Measurements from ENCODE around the gene GTF2F2.
A peak's percentile ranks its signal among the peaks of the same experiment; 100 is the strongest.

GRCh38 chr13:45280751-45281634, 160.7 kb downstream of the GTF2F2 start:
- no peak for TF ChIP-seq EP300 (IDR thresholded peaks at IDR 0.05)
- TF ChIP-seq CTCF (IDR thresholded peaks at IDR 0.05): peak; percentile 79
- TF ChIP-seq NFE2L2 (conservative IDR thresholded peaks at IDR 0.05; ENCODE audit: low read length): no peak
- no peak for TF ChIP-seq POLR2A (IDR thresholded peaks at IDR 0.05; ENCODE audit: low read length)
- no peak for TF ChIP-seq ESRRA (IDR thresholded peaks at IDR 0.05; ENCODE audit: borderline replicate concordance, low read length)
- TF ChIP-seq REST (IDR thresholded peaks at IDR 0.05): no peak
- TF ChIP-seq MAX (IDR thresholded peaks at IDR 0.05): 0 out of 2 replicates have a peak, but pooled peaks have one; percentile 22
- peak; percentile 91 to 92 for TF ChIP-seq RAD21 (conservative IDR thresholded peaks at IDR 0.05 in 1 of 2, IDR thresholded peaks at IDR 0.05 in 1 of 2)
- no peak for TF ChIP-seq CHD2 (IDR thresholded peaks at IDR 0.05; ENCODE audit: low read length, partially characterized antibody)
- no peak for TF ChIP-seq ZFP36 (IDR thresholded peaks at IDR 0.05; ENCODE audit: borderline replicate concordance, partially characterized antibody)
- no peak for TF ChIP-seq CHD4 (IDR thresholded peaks at IDR 0.05; ENCODE audit: borderline replicate concordance)
- no peak for TF ChIP-seq ZNF302 (CRISPR knock-in tag; IDR thresholded peaks at IDR 0.05)
- TF ChIP-seq HMGXB4 (CRISPR knock-in tag; IDR thresholded peaks at IDR 0.05; ENCODE audit: borderline replicate concordance): no peak

Measured in A549 (cell line).